H9 (cell line): ENCODE data around the gene F13B. TPM values are rescaled to one million over a fixed set of nuclear protein-coding genes. Genes with fewer than 3 reads are reported as not detected.

Experiments
- DNase-seq: peaks from one replicate; pipeline ENCODE4 v3.0.0-alpha.2; 2017
- H2AFZ ChIP-seq: one replicate; pipeline ENCODE4 v1.6.1; 2013; ENCODE audit warnings: mild to moderate bottlenecking, low read length, control low read depth, moderate library complexity
- H2AK5ac ChIP-seq: 2 replicates; pipeline ENCODE4 v1.6.1; 2013; ENCODE audit warnings: low read length, control low read depth, mixed read lengths; ENCODE audit not compliant: insufficient read length
- H2BK120ac ChIP-seq: one replicate; pipeline ENCODE4 v1.6.1; 2013; ENCODE audit warnings: low read depth, mild to moderate bottlenecking, low read length, control low read depth, inconsistent platforms; ENCODE audit not compliant: poor library complexity, severe bottlenecking
- H2BK12ac ChIP-seq: 2 replicates; pipeline ENCODE4 v1.6.1; 2013; ENCODE audit warnings: low read length, control low read depth, mixed read lengths, low read depth; ENCODE audit not compliant: insufficient read length
- H2BK15ac ChIP-seq: 2 replicates; pipeline ENCODE4 v1.6.1; 2013; ENCODE audit warnings: low read depth, low read length, control low read depth
- H2BK20ac ChIP-seq: one replicate; pipeline ENCODE4 v1.6.1; 2013; ENCODE audit warnings: low read depth, mild to moderate bottlenecking, low read length, control low read depth, inconsistent platforms; ENCODE audit not compliant: poor library complexity, severe bottlenecking
- H2BK5ac ChIP-seq: 2 replicates; pipeline ENCODE4 v1.6.1; 2013; ENCODE audit warnings: low read length, control low read depth, mixed read lengths; ENCODE audit not compliant: insufficient read length
- H3K14ac ChIP-seq: 2 replicates; pipeline ENCODE4 v1.6.1; 2013; ENCODE audit warnings: low read length, control low read depth; ENCODE audit not compliant: insufficient read depth
- H3K18ac ChIP-seq: 2 replicates; pipeline ENCODE4 v1.6.1; 2013; ENCODE audit warnings: low read depth, mild to moderate bottlenecking, mixed read lengths, low read length, control low read depth; ENCODE audit not compliant: insufficient read length
- H3K23ac ChIP-seq: 2 replicates; pipeline ENCODE4 v1.6.1; 2013; ENCODE audit warnings: low read length, control low read depth, mixed read lengths, low read depth; ENCODE audit not compliant: insufficient read length
- H3K23me2 ChIP-seq: 2 replicates; pipeline ENCODE4 v1.6.1; 2013; ENCODE audit warnings: low read depth, mild to moderate bottlenecking, mixed read lengths, low read length, control low read depth; ENCODE audit not compliant: insufficient read length, poor library complexity, severe bottlenecking
- H3K27ac ChIP-seq: 2 replicates; pipeline ENCODE4 v1.5.1; 2013; ENCODE audit warnings: low read length, control low read depth, mixed read lengths, low read depth; ENCODE audit not compliant: insufficient read length
- H3K27me3 ChIP-seq: 2 replicates; pipeline ENCODE4 v1.6.1; 2013; ENCODE audit warnings: low read length, control low read depth, inconsistent platforms; ENCODE audit not compliant: insufficient read depth
- H3K4ac ChIP-seq: 2 replicates; pipeline ENCODE4 v1.6.1; 2013; ENCODE audit warnings: low read depth, mild to moderate bottlenecking, control low read depth, inconsistent platforms, low read length, moderate library complexity
- H3K4me1 ChIP-seq: 2 replicates; pipeline ENCODE4 v1.6.1; 2013; ENCODE audit warnings: low read length, control low read depth, inconsistent platforms; ENCODE audit not compliant: insufficient read depth
- H3K4me2 ChIP-seq: 2 replicates; pipeline ENCODE4 v1.6.1; 2013; ENCODE audit warnings: low read length, control low read depth, mixed read lengths; ENCODE audit not compliant: insufficient read length, insufficient read depth
- H3K56ac ChIP-seq: 2 replicates; pipeline ENCODE4 v1.6.1; 2013; ENCODE audit warnings: low read depth, mild to moderate bottlenecking, mixed read lengths, low read length, control low read depth; ENCODE audit not compliant: insufficient read length
- H3K79me1 ChIP-seq: 2 replicates; pipeline ENCODE4 v1.6.1; 2013; ENCODE audit warnings: low read depth, mild to moderate bottlenecking, moderate library complexity, low read length, control low read depth, inconsistent platforms; ENCODE audit not compliant: insufficient read depth, poor library complexity, severe bottlenecking
- H3K79me2 ChIP-seq: 2 replicates; pipeline ENCODE4 v1.6.1; 2013; ENCODE audit warnings: low read length, control low read depth, inconsistent platforms; ENCODE audit not compliant: insufficient read depth
- H3K9ac ChIP-seq: 2 replicates; pipeline ENCODE4 v1.6.1; 2013; ENCODE audit warnings: low read length, control low read depth, mixed read lengths; ENCODE audit not compliant: insufficient read length; ENCODE audit errors: extremely low read depth
- H3K9me3 ChIP-seq: one replicate; pipeline ENCODE4 v1.6.1; 2013; ENCODE audit warnings: low read depth, low read length, inconsistent platforms; ENCODE audit not compliant: control insufficient read depth
- H3T11ph ChIP-seq: one replicate; pipeline ENCODE4 v1.6.1; 2013; ENCODE audit warnings: mild to moderate bottlenecking, low read length, control low read depth, inconsistent platforms
- H4K20me1 ChIP-seq: one replicate; pipeline ENCODE4 v1.6.1; 2013; ENCODE audit not compliant: control insufficient read depth, insufficient read length, insufficient read depth
- H4K5ac ChIP-seq: 2 replicates; pipeline ENCODE4 v1.6.1; 2013; ENCODE audit warnings: low read depth, mild to moderate bottlenecking, mixed read lengths, low read length, control low read depth; ENCODE audit not compliant: insufficient read length
- H4K8ac ChIP-seq: replicated peaks from 2 replicates; pipeline ENCODE4 v1.6.1; 2013; ENCODE audit warnings: low read length, control low read depth, mixed read lengths, low read depth; ENCODE audit not compliant: insufficient read length
- H4K91ac ChIP-seq: 2 replicates; pipeline ENCODE4 v1.6.1; 2013; ENCODE audit warnings: low read depth, mild to moderate bottlenecking, moderate library complexity, mixed read lengths, low read length, control low read depth; ENCODE audit not compliant: insufficient read length
- H3K27ac Mint-ChIP-seq, 3 experiments: 2 replicates in 2 of 3; 3 replicates in 1 of 3; pipeline ENCODE4 v1.8.0; 2020 to 2021; ENCODE audit warnings: mixed read lengths in 3 of 3, mild to moderate bottlenecking in 1 of 3, moderate library complexity in 1 of 3
- H3K27me3 Mint-ChIP-seq: 2 replicates; pipeline ENCODE4 v1.8.0; 2021; ENCODE audit warnings: low read depth, mild to moderate bottlenecking, moderate library complexity, mixed read lengths
- H3K36me3 Mint-ChIP-seq, 3 experiments: 2 replicates in 2 of 3; 3 replicates in 1 of 3; pipeline ENCODE4 v1.8.0; 2020 to 2021; ENCODE audit warnings: low read depth in 3 of 3, mixed read lengths in 3 of 3; ENCODE audit not compliant: insufficient read depth in 1 of 3
- H3K4me1 Mint-ChIP-seq, 2 experiments: 2 replicates each; pipeline ENCODE4 v1.8.0; 2020; ENCODE audit warnings: mixed read lengths in 2 of 2
- H3K4me3 Mint-ChIP-seq, 2 experiments: 2 replicates in 1 of 2; 3 replicates in 1 of 2; pipeline ENCODE4 v1.8.0; 2020 to 2021; ENCODE audit warnings: mild to moderate bottlenecking in 2 of 2, mixed read lengths in 2 of 2, moderate library complexity in 1 of 2
- H3K9me3 Mint-ChIP-seq, 2 experiments: 2 replicates in 1 of 2; 3 replicates in 1 of 2; pipeline ENCODE4 v1.8.0; 2020; ENCODE audit warnings: mild to moderate bottlenecking in 2 of 2, mixed read lengths in 2 of 2, moderate library complexity in 1 of 2
- CTCF ChIP-seq: fragments of 200-600 bp; sonication (generic); conservative IDR thresholded peaks from 3 replicates; pipeline ENCODE4 v1.8.0; 2021; ENCODE audit warnings: antibody characterized with exemption, mild to moderate bottlenecking
- WGBS: extraction: QIAGEN DNeasy Blood & Tissue Kit; methylation state at CpG from one replicate; pipeline ENCODE4 v1.1.7; 2013; ENCODE audit warnings: missing lambda C conversion rate, low lambda C conversion rate, mixed read lengths; ENCODE audit not compliant: insufficient read length; ENCODE audit errors: extremely low coverage; 5-methylcytosine and 5-hydroxymethylcytosine counted together
- total RNA-seq: library from RNA; stranded (reverse); gene quantifications from 2 replicates; pipeline ENCODE4 v1.2.1, GENCODE V29; 2021

Gene F13B
- total RNA-seq, 1 experiment from 2014 or later: not detected

- Histone ChIP-seq H3K18ac (no peak overlapping the region), H3K4ac (no peak overlapping the region), H2BK15ac (no peak overlapping the region), H2BK5ac (no peak overlapping the region), H2BK12ac (no peak overlapping the region), H2AFZ (no peak overlapping the region), H3K79me1 (no peaks in the 10 kb centered on the region), H3K27ac (no peak overlapping the region), H3K14ac (no peak overlapping the region), H3K56ac (no peak overlapping the region), H4K20me1 (no peaks in the 10 kb centered on the region), H4K91ac (no peak overlapping the region), H3K23me2 (no peaks in the 10 kb centered on the region), H3K27me3 (no peaks in the 10 kb centered on the region), H2AK5ac (no peak overlapping the region), H3K79me2 (no peaks in the 10 kb centered on the region), H2BK20ac (no peak overlapping the region), H3K23ac (no peak overlapping the region), H3K9me3 (no peaks in the 10 kb centered on the region), H2BK120ac (no peak overlapping the region), H3K4me1 (no peaks in the 10 kb centered on the region), H3K9ac (no peak overlapping the region), H3K4me2 (no peak overlapping the region), H4K8ac (no peak overlapping the region), H4K5ac (no peak overlapping the region), H3T11ph (no peak overlapping the region)
- no peak for DNase-seq
- Mint-ChIP-seq H3K27me3 (peaks cover 2% of the 10 kb centered on the region), H3K4me1 (no peaks in the 10 kb centered on the region), H3K27ac (no peak overlapping the region), H3K36me3 (no peaks in the 10 kb centered on the region), H3K4me3 (no peak overlapping the region), H3K9me3 (no peaks in the 10 kb centered on the region)
- no CpG with 5 or more reads among the region's 7 CpGs for WGBS
- TF ChIP-seq CTCF: no peak
Measured at GRCh38 chr1:197041486-197042353, 25.3 kb downstream of the F13B start.
